OCI-LY7 (cell line): Measurements from ENCODE around the gene NKAIN2.

ENCODE experiments used
- CTCF ChIP-seq: fragments of 200-600 bp; sonication (generic); conservative IDR thresholded peaks from 2 replicates; pipeline ENCODE4 v1.5.1; 2014; ENCODE audit warnings: mild to moderate bottlenecking, antibody characterized with exemption, low read length, moderate library complexity, mixed read lengths
- EZH2phosphoT487 ChIP-seq: fragments of 200-600 bp; sonication (generic); IDR thresholded peaks from 2 replicates; pipeline ENCODE4 v1.6.1; 2018; ENCODE audit warnings: low read depth, borderline replicate concordance, mild to moderate bottlenecking, mixed run types, antibody characterized with exemption, low read length, moderate library complexity, mixed read lengths

DNA sequence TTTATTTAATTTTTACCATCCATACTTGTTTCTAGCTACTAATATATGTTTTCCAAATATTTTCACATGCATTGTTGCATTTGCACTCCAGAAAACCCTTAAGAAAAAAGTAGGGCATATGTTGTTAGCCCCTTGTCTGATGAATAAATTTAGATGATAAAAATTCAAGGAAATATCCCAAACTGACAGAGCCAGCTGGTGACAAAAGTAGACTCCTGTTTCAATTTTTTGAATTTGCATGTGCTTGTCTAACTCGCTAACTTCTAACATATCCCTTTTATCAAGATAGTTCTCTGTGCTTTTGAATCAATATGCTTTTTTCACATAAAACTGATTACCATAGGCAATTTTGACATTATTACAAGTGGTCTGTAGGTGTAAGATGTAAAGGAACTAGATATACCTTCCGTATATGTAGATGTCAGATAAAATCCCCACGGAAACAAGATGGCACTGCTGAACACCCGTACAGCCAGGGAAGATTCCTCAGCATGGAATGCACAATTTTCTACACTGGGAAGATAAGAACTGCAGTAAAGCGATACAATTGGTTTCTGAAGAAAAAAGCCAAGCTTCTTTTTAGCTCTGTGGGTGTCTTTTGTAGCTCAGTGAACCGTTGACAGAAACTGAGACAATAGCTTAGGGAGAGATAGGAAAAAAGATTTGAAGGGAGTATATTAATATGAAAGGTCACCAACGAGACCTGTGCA is 721.0 kb downstream of the NKAIN2 start:
- TF ChIP-seq CTCF: no peak
- TF ChIP-seq EZH2phosphoT487: no peak
